RPMI8226 (cell line): ENCODE measurements around the gene FMO3.

Experiments
- DNase-seq: peaks from one replicate; pipeline ENCODE4 v3.0.0-alpha.2; 2015

Gene FMO3

DNA sequence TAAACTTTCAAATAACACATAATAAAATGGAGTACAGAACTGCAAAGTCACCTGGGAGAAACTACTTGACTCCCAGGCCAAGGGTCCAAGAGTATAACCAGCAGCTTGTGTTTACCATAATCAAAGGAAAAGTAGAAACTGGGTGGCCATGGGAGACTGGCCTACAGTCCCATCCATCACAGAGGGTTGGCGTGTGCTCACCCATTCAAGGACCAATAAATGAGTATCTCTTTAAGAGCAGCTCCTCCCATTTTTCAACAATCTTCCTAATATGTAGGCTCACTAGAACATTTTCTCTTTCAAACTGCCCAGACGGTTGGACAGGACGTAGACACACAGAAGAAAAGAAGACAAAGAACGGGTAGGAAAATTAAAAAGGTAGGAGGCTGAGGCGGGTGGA lies at the start of gene FMO3:
Gene FMO3, plus strand, starts transcription at position 302 of the 400 bp plus-strand sequence. CDS start 1,754 bp downstream, outside the sequence.
- no peak for DNase-seq

- DNase-seq: no peak
Observed at GRCh38 chr1:171048014-171048413, 42.7 kb upstream of the FMO3 start.

DNA sequence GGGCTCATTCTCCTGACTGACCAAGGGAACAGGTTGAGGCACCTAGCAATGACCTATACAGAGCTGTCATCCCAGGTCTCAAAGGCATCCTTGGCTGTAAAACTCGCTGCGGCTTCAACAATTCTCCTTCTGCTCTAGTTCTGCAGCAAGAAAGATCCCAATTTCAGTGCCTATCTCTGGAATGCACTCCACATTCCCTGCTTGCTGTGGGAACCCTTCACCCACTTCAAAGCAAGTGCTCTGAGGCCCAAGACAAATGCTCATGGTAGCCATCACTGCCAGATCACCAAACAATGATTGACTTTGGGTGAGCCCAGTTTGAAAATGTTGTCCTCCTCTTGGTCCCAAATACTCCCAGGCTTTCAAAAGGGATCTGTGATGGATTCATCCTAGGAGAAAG lies 37.7 kb upstream of the FMO3 start:
- no peak for DNase-seq

GRCh38 chr1:171055966-171056643 lies 34.6 kb upstream of the FMO3 start:
- no peak for DNase-seq

- DNase-seq: no peak
Observed at GRCh38 chr1:171061425-171062143, 29.1 kb upstream of the FMO3 start.

- DNase-seq: no peak
Observed at GRCh38 chr1:171062902-171063301, 27.8 kb upstream of the FMO3 start.

- DNase-seq: no peak
Observed at GRCh38 chr1:171075041-171075440, 15.7 kb upstream of the FMO3 start.

- DNase-seq: peak; percentile 12
Observed at GRCh38 chr1:171081314-171081753, 9.4 kb upstream of the FMO3 start.

- DNase-seq: no peak
Observed at GRCh38 chr1:171081763-171082201, 8.9 kb upstream of the FMO3 start.

- DNase-seq: no peak
Observed at GRCh38 chr1:171082606-171083005, 8.1 kb upstream of the FMO3 start.

DNA sequence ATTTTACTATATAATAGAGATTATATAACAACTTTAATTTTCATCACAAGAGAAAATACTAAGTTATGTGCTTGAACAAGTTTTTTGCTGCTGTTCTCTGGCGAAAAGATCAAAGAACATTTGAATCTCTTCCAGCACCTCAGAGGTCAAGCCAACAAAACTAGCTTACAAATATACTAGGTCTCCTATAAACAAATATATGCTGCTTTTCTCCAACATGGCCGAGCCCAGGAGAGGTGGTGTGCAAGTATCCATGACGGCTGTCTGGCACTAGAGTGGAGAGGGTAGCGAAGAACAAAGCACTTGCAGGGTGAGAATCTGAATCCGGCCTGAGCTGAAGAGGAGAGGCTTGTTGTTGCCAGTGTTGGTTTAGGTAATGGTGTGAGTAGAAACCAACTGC lies 7.5 kb upstream of the FMO3 start:
- no peak for DNase-seq

GRCh38 chr1:171084091-171084490 lies 6.6 kb upstream of the FMO3 start:
- DNase-seq: no peak

- no peak for DNase-seq
Observed at GRCh38 chr1:171084870-171085269, 5.8 kb upstream of the FMO3 start.

DNA sequence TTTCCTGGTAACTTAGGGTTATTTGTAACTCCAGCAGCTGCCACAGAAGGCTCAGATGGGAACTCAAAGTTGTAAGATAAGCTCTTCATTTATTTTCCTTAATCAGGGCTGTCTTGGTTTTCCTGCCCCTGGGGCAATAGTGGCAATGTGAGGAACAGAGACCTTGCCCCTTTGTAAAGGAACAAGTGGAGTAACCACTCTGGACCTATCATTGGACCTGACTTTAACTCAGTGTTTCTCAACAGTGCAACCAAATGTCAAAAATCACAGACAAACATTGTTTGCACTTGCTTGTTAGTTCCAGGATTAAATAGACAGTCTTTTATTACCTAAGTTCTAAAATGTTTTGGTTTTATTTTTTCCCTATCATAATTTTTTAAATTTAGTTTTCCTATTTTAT lies 2.8 kb upstream of the FMO3 start:
- DNase-seq: no peak

DNA sequence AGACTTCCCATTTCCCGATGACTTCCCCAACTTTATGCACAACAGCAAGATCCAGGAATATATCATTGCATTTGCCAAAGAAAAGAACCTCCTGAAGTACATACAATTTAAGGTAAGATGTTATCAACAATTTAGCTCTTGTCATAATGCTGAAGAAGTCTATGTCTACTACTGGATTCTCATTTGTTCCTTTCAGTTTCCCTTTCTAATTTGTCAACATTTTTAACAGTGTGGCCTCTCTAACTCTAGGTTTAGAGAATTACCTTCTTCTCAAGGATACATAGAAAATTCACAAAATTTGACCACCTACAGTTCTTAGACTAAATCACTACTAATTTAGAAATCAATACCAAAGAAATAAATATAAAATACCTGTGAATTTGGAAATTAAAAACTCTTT lies 13.2 kb downstream of the FMO3 start:
- DNase-seq: no peak

DNA sequence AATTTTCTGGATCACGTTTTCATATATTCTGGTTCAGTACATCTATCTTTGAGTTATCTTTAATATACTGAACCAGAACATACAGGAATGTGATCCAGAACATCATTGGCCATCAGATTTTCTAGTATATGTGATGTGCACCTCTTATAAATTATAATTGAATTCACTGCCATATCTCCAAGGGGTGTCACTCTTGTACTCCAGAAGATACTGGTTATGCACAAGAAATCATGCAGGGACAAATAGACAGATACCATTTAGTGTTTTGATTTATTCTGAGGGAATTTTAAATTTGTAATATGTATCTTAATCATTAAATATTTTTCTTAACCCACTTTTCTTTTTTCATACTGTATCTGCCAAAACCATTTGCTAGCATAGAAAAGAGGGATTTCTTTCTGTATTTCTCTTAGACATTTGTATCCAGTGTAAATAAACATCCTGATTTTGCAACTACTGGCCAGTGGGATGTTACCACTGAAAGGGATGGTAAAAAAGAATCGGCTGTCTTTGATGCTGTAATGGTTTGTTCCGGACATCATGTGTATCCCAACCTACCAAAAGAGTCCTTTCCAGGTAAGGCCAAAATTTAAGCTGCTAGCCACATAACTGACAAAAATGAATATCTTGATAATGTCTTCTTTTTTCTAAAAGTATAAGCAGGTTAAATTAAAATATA lies 16.7 kb downstream of the FMO3 start:
- no peak for DNase-seq

DNA sequence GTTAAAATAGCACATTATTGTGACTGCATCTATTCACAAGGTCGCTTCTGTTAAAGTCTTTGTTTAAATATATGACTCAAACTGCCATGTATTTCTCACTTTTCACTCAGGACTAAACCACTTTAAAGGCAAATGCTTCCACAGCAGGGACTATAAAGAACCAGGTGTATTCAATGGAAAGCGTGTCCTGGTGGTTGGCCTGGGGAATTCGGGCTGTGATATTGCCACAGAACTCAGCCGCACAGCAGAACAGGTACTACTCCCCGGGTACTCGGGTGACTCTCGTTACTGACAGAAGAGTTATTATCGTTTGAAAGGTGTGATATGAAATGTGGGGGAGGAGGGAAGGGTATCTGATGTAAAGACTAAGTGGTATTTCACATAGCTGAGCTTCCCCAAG lies 17.3 kb downstream of the FMO3 start:
- no peak for DNase-seq

DNA sequence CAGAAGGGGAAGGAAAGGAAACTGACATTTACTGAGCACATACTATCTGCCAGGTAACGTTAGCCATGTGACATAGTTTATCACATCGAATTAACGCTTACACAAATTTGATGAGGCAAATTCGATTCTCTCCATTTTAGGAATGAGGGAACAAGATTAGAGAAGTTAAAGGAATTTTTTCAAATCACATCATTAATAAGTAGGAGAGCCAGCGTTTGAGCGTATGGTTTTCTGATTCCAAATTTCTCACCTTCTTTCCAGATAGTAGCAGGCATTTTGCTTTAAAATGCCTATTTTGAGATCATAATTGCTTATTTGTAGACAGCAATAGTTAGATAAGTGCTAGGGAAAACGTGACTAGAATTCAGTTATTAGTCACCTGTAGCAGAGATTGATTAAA lies 19.3 kb downstream of the FMO3 start:
- no peak for DNase-seq

DNA sequence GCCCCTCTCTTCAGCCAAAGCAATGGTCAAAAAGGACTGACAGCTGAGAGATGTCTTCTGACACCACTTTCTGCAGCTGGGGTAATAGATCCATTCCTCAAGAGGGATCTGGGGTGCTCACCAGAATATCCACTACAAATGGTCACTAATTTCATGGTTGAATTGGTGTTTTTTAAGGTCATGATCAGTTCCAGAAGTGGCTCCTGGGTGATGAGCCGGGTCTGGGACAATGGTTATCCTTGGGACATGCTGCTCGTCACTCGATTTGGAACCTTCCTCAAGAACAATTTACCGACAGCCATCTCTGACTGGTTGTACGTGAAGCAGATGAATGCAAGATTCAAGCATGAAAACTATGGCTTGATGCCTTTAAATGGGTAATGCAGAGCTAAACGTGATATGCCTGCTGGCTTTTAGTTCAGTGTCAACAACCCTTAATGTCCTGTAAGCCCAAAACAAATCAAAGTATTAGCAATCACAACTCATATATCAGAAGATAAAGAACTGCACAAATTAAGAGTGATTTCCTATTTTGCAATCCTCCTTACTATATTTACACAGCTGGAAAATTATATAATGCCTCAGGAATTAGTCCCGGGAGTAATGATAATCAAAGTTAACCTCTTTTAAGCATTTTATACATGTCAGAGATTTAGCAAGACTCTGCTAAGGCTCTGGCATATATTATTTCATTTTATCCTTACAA lies 20.1 kb downstream of the FMO3 start:
- DNase-seq: no peak

GRCh38 chr1:171112119-171112518 lies 21.4 kb downstream of the FMO3 start:
- no peak for DNase-seq

- DNase-seq: no peak
Observed at GRCh38 chr1:171113382-171113781, 22.7 kb downstream of the FMO3 start.

DNA sequence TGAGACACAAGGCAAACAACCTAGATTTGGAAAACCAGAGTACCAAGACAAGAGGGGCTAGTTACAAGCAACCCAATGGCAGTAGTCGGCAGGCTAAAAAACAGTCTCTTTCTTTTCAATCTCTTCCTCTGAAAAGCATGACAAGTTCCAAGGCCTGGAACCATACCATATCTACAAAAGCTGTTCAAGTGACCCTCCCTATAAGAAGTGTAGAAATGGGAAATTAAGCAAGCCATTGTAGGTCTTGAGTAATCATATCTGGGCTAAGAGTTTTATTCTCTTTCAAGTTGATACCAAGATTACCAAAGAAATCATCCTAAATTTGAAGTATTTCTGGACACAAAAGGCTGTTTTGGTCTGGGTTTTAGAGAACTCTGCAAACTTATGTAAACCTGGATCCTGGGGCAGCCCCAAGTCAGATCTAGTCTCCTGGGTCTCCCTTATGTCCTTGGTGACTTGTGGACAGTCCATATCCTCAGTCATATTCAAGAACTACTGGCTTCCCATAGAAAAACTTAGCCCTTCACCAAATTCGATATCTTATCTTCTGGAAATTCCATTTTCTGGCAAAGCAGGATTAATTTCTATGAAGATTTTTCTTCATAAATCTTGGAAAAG lies 24.7 kb downstream of the FMO3 start:
- DNase-seq: no peak

DNA sequence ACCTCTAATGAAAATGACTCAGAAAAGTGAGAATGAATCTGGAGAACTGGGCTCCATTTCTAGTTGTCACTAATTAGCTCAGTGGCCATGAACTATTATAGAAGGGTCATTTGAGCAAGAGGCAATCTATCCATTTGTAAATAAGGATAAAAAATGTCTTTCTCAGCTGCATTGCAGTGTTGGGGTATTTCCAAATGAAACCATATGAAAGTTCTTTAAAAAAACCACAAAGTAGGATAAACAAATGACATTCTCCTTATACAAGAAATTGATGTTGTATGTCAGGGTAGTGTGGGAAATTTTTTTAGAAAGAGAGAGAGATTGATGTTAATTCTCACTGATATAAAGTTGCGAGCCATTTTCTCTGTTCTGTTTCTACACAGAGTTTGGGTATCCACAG lies 26.0 kb downstream of the FMO3 start:
- DNase-seq: no peak
